Myocyte (in vitro differentiated cells): Measurements from ENCODE around the gene ABHD10. TPM values are rescaled to one million over a fixed set of nuclear protein-coding genes. Genes with fewer than 3 reads are reported as not detected.

Source experiments
- DNase-seq: peaks from one replicate; pipeline ENCODE4 v3.0.0-alpha.2; 2012; ENCODE audit warnings: low read depth
- total RNA-seq: library from RNA; depleted of rRNA; stranded (reverse); fragments of >200 nt; gene quantifications from 2 replicates; pipeline ENCODE4 v1.2.3, GENCODE V29; 2014

Gene ABHD10
- total RNA-seq, 1 donor from 2014 or later: 30.1 TPM

DNA sequence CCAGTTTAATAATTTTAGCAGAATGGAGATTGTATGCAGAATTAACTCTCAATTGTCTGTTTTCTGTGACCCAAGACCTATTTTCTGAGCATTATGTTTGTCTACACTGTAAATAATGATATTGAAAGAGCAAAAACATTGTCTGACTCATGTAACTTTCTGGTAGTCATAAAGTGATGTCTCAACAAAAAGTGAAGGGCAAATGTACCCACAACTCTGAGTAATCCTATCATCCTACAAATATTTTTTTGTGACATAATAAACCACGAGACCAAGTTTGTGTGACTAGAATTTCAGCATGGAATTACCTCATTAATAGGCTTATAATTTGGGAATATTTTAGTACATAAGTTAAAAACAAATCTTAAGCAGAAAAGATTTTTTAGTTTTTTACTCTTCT, 15.4 kb upstream of the ABHD10 start:
- DNase-seq: peak; percentile 57

DNA sequence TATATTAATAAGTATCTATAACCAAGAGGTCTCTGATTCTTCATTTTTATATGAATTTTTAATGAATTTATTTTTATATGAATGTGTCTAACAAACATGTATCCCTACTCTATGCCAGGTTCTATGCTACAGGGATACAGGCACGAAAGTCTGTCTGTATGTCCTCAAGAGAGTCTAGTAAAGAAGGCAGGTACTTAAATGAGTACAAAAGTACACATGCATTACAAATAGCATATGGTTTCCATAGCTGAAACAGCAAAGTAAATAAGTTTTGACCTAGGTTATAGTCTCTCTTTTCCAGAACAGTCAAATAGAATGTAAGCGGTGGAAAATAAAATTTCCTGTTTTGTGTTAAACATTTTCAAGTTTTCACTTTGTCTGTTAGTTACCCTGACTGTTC, 13.3 kb upstream of the ABHD10 start:
- DNase-seq: no peak

DNA sequence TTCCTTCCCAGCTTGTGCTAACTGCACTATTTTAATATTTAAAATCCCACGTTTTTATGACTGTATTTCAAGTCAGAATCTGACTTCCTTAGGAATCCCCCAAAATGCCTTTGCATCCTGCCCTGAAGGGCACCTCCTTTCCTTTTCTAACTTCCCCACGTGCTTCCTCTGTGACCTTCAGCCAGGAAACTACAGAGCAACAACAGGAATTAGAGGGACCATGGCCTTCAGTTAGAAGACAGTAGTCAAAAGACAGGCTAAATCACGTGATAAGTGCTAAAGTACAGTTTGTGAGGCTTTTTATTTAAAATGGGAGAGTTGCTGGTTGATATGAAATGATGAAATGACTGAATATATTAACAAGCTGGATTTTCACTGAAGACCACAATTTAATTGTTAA, 11.8 kb upstream of the ABHD10 start:
- DNase-seq: no peak

DNA sequence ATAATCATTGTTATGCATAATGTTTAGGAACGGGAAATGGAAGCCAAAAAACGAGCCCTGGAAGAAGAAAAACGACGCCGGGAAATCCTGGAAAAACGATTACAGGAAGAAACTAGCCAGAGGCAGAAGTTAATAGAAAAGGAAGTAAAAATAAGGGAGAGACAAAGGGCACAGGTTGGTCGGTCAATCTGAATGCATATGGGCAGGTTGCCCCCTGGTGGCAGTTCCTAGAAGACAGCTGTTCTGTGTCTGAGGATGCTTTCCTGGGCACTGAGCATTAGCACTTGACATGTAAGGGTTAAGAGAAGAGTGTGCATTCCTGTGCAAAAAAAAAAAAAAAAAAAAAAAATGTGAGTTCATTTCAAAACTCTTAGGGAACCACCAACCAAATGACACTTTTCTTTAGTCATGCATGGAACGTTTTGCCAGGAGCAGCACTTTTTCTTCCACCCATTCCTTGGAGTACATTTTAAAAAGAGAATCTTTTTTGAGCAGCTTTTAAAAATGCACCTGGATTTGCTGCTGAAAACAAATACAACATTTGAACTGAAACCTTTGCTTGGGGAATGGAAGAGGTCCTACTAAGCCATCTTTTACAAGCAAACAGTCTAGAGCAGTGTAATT, 11.1 kb upstream of the ABHD10 start:
- peak; percentile 82 for DNase-seq

DNA sequence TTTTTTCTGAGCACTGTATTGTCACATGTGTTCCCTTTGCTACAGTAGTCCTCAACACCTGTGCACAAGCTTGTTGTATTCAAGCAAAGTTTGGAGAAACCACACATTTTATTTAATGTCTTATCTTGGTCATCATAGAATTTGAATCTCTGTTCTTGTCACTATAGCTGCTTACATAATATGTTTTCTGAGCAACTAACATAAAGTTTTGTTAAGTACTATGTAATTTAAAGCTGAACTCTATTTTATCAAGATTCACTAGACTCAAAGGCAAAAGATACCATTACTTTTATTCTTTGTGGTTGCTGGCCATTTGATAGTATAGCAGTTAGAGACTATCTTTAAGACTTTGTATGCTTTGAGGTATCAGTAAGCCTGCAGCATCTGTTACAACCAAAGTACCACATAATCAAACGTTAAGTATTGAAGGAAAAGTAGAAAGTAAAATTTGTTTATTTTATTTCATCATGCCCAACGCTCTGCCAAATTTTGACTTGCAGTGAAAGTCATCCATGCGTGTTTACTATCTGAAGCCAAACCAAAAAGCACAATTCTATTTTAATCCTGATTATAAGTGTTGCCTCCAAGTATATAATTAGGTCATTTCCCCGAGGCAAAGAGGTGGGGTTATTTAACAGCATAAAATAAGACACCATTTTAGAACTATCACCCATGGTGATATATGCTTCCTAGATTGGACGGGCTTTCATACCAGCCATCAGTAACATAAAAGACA, 10.3 kb upstream of the ABHD10 start:
- no peak for DNase-seq

DNA sequence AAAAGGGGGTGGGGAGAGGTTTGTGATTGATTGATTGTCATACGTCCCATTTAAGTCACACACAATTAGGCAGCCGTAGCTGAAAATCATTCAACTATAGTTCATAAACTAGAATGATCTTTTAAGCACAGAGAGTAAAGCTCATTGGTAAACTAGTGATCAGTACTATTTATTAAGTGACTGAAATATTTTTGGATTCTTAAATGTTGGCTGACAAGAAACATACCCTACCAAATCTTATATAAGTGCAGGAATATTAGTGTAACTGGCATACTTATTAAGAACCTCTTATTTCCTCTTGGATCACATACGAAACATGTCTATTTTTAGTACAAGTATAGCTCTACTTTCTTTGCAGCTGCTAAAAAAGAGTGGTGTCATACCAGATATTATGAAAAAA, 8.4 kb upstream of the ABHD10 start:
- DNase-seq: no peak

- DNase-seq: no peak
These were observed 7.2 kb upstream of the ABHD10 start for GRCh38 chr3:111971533-111972130.

DNA sequence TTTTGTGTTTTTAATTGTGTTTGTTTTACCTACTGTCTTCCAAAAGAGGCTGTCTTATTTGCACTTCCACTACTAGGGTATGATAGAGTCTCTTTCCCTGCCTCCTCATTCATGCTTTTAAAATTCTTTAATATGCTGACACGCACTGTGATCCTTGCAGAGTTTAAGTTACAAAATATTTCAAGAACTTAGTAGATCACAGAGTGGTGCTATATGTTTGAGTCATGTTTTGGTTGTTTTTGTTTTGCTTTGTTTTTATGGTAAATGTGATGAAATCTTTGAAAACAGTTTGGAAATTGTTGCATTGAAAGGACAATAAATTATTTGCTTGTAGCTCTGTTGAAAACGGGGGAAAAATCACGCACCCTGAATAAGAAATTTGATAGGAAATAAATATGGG, 5.9 kb upstream of the ABHD10 start:
- no peak for DNase-seq

- no peak for DNase-seq
These were observed 3.7 kb upstream of the ABHD10 start for GRCh38 chr3:111975131-111975530.

DNA sequence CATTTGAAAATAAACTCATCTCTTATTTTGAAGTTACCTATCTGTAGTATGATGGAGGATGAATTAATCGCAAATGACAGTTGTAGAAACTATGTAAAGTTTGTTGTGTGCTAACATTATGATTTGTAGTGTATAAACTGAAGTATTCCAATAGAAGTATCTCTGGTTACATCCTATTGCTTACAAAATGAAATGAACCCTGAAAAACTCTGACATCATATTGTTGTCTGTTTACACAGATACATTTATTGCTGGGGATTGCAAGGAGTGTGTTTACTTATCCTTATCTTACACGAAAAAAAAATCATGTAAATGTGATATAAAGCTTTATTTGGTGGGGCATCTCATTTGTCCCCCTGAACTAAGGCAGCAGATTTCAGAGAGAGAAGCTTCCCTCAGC, 2.6 kb upstream of the ABHD10 start:
- no peak for DNase-seq

- no peak for DNase-seq
These were observed 710 bp downstream of the ABHD10 start for GRCh38 chr3:111979434-111980038.

DNA sequence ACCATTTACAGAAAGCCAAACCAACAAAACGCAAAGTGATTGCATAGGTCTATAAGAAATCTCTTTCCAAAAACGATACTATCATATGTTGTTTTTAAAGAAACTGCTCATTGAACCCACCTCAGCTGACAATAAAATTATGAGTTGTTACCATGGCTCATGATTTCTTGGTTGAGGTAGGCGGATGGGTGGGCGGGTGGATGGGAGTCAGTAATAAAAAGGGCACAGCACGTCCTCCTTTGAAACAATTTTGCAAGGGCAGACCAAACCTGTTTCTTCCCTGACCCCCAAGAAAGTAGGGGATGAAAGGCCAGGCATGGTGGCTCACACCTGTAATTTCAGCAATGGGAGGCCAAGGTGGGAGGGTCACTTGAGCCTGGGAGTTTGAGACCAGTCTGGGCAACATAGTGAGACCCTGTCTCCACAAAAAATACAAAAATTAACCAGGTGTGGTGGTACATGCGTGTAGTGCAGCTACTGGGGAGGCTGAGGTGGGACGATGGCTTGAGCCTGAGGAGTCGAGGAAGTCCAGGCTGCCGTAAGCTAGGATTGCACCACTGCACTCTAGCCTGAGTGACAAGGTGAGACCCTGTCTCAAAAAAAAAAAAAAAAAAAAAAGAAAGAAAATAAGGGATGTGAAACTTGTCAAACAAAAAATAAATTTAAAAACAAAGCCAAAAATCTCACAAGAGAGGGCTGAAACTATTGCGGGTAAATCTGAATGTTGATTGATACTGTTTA, 2.1 kb downstream of the ABHD10 start:
- no peak for DNase-seq

DNA sequence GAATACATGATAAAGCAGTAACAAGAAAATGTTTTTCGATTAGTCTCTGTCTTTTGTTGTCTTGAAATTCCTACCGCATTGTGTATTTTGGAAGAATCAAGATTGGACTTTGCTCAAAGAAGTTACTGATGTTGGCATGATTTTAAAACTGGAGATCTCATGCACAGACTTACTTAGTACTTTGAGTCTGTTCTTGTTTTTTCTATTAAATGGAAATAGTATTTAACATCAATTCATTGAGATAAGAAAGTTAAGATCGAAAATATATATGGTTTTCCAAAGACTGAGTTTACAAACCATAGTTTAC, 2.6 kb downstream of the ABHD10 start:
- DNase-seq: no peak

DNA sequence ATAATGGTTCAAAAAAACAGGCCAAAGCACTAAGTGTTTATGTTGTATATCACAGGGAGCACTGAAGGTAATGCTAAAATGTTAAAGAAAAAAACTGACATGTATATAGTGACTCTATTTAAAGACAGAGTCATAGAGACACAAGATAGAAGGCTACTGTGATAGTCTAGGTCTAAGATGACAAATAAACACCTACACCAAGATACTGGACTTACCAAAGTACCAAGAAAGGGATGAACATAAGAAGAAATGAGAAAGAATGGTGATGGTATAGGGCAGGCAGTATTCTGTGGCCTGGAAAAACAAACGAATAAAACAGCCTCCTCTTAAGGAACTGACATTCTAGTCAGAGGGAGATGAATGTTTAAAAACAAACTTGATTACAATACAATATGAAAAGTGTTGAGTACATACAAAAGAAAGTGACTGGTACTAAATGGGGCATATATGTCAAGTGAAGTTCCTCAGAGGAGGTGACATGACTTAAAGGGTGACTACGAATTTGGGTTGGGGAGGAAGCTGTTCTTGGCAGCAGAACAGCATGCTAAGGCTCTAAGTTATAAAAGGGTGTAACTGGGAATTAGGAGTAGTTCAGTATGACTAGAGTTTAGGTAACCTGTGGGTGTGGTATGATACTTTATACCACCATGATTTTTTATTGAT, 5.9 kb downstream of the ABHD10 start:
- DNase-seq: no peak

- DNase-seq: no peak
These were observed 8.0 kb downstream of the ABHD10 start for GRCh38 chr3:111986800-111987199.

DNA sequence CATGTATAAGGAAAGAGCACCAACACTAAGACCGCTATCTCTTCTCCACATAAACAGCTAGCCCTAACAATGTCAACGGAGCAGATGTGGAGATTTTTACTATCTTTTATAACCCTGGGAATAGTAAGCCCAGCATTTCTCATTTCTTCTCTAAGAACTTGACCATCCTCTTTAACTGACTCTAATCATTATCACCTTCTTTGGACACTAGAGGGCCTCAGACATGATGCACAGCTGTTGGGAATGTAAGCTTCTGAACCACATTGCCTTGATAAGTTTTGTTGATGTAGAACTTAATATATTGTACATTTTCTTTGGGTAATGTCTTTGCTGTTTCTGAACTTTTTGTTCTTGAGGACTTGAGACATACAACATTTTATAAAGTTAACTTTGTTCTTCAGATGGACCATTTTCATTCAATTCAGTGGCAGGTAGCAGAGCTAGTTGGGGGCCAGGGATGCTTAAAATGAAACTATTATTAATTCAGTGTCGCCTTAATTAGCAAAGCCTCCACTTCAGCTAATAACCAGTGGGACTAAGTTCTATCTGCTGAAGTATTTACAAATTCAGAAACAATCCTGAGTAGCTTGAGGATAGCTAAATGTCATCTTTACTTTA, 10.3 kb downstream of the ABHD10 start:
- DNase-seq: peak; percentile 74

DNA sequence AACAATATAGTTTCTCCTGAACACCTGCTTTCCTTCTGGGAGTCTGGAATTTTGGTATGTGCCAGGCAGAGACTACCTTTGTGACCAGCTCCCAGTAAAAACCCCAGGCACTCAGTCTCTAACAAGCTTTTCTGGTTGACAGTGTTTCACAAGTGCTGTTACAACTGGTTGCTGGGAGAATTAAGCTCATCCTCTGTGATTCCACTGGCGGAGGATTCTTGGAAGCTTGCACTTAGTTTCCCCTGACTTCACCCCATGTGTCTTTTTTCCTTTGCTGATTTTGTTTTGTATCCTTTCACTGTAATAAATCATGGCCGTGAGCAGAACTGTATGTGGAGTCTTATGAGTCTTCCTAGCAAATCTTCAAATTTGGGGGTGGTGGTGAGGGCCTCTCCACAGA, 14.2 kb downstream of the ABHD10 start:
- no peak for DNase-seq

GRCh38 chr3:111998636-111999483, 20.0 kb downstream of the ABHD10 start, which contains the start of gene TAGLN3:
Gene TAGLN3, plus strand, starts transcription at chr3:111998922. Its CDS starts 501 bp downstream, at chr3:111999423.
- DNase-seq: peak; percentile 64

GRCh38 chr3:111999484-112000324, 20.9 kb downstream of the ABHD10 start:
- DNase-seq: no peak
